WI38 (cell line): ENCODE results near the gene DCST2.

Experiments used
- H3K4me3 ChIP-seq: 2 replicates; pipeline ENCODE4 v1.5.1; 2011; ENCODE audit warnings: low read depth, mild to moderate bottlenecking, control low read depth, low read length
- TF ChIP-seq, protein P1 (sequence below): IDR thresholded peaks from 2 replicates; pipeline ENCODE4 v1.5.1; 2012; ENCODE audit warnings: low read depth, mild to moderate bottlenecking, control low read depth, low read length

Gene DCST2

DNA sequence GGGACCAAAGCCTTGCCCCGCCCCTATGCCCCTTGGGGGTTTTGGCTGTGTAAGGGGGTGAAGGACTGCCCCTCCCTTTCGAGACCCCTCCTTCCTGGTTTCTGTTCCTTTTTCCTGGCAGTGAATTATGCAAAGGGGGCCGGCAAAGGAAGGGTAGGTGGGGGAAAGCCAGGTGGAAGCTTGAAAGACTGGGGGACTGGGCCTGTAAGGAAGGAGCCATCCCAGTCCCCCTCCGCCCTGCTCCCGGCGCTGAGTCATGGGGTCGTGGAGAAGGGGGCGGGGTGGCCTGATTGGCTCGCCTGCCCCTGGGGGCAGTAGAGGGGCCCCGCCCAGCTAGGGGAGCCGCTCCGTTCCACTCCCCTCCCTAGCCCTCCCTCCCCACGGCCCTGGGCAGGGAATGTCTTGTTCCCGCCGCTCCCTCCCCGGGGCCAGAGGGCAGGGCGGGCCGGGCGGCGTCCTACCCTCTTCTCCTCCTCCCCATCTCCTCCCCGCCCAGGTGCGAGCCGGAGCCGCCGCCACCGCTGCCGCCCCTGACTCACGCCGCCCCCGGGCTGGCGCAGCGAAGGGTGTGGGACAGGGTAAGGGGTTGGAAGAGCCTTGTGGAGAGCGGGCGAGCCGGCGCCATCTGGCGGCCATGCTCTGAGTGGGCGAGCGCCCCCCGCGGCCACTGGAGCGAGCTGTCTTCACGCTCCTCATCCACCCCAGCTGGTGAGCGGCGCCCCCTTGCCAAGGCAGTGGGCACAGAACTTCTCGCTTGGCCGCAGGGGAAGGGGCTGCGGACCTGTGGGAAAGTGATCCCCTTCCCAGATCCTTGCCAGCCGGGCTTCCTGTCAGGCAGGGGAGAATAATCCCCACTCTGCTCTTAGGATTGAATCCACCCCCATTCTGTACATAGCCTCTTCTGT, 16.3 kb downstream of the DCST2 start:
- TF ChIP-seq, protein P1, sequence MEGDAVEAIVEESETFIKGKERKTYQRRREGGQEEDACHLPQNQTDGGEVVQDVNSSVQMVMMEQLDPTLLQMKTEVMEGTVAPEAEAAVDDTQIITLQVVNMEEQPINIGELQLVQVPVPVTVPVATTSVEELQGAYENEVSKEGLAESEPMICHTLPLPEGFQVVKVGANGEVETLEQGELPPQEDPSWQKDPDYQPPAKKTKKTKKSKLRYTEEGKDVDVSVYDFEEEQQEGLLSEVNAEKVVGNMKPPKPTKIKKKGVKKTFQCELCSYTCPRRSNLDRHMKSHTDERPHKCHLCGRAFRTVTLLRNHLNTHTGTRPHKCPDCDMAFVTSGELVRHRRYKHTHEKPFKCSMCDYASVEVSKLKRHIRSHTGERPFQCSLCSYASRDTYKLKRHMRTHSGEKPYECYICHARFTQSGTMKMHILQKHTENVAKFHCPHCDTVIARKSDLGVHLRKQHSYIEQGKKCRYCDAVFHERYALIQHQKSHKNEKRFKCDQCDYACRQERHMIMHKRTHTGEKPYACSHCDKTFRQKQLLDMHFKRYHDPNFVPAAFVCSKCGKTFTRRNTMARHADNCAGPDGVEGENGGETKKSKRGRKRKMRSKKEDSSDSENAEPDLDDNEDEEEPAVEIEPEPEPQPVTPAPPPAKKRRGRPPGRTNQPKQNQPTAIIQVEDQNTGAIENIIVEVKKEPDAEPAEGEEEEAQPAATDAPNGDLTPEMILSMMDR: peak; percentile 98

DNA sequence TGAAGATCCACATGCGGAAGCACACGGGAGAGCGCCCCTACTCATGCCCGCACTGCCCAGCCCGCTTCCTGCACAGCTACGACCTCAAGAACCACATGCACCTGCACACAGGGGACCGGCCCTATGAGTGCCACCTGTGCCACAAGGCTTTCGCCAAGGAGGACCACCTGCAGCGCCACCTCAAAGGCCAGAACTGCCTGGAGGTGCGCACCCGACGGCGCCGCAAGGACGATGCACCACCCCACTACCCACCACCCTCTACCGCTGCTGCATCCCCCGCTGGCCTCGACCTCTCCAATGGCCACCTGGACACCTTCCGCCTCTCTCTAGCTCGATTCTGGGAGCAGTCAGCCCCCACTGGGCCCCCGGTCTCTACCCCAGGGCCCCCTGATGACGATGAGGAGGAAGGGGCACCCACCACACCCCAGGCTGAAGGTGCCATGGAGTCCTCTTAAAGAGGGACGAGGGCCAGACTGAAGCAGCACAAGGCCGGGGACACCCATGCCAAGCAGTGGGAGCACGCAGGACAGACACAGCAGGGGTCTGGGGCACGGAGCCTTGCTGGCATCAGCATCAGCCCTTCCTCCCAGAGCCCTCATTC, 17.2 kb downstream of the DCST2 start:
- H3K4me3 ChIP-seq: no peak overlapping the region

More for the DNA sequence above, 16.3 kb downstream of the DCST2 start:
- peak overlapping the region; percentile 44 for H3K4me3 ChIP-seq

GRCh38 chr1:155015527-155016230, 17.9 kb downstream of the DCST2 start:
- TF ChIP-seq, protein P1: no peak
- H3K4me3 ChIP-seq: no peak overlapping the region

More for the DNA sequence above, 17.2 kb downstream of the DCST2 start:
- TF ChIP-seq, protein P1: no peak

- TF ChIP-seq, protein P1: no peak
- no peak overlapping the region for H3K4me3 ChIP-seq
Observed at GRCh38 chr1:155014709-155015508, 18.7 kb downstream of the DCST2 start.

- TF ChIP-seq, protein P1: no peak
- H3K4me3 ChIP-seq: no peak overlapping the region
Observed at GRCh38 chr1:155013632-155014031, 19.9 kb downstream of the DCST2 start.

GRCh38 chr1:155012776-155013602, 20.6 kb downstream of the DCST2 start:
- no peak overlapping the region for H3K4me3 ChIP-seq
- TF ChIP-seq, protein P1: no peak
